CD4-positive, CD25-positive, alpha-beta regulatory T cell (primary cell): ENCODE measurements around the gene DHFR. TPM values are rescaled to one million over a fixed set of nuclear protein-coding genes. Genes with fewer than 3 reads are reported as not detected.

Experiments used
- ATAC-seq, 2 donors: fragments of 150-1000 bp; cut with Tn5 transposase; one replicate each; pipeline ENCODE4 v1.10.0; 2021; ENCODE audit warnings: low read depth in 2 of 2, moderate number of reproducible peaks in 2 of 2, moderate library complexity in 1 of 2
- DNase-seq, 3 donors: peaks; one replicate each; pipeline versions ENCODE4 v3.0.0 to v3.0.0-alpha.2; 2012 to 2022; ENCODE audit warnings: mixed read lengths in 1 of 3
- H3K27ac ChIP-seq: one replicate; pipeline ENCODE4 v1.7.0; 2013; ENCODE audit warnings: mild to moderate bottlenecking, low read length; ENCODE audit not compliant: insufficient read depth, poor library complexity, severe bottlenecking
- H3K27me3 ChIP-seq: one replicate; pipeline ENCODE4 v1.7.0; 2013; ENCODE audit warnings: low read length; ENCODE audit not compliant: control insufficient read depth, insufficient read depth
- H3K36me3 ChIP-seq: one replicate; pipeline ENCODE4 v1.7.0; 2013; ENCODE audit warnings: mild to moderate bottlenecking, low read length, moderate library complexity; ENCODE audit not compliant: control insufficient read depth, insufficient read depth
- H3K4me1 ChIP-seq: 2 replicates; pipeline ENCODE4 v1.7.0; 2013; ENCODE audit warnings: mild to moderate bottlenecking, low read length; ENCODE audit not compliant: insufficient read depth, control insufficient read depth, poor library complexity, severe bottlenecking
- H3K4me3 ChIP-seq: one replicate; pipeline ENCODE4 v1.7.0; 2013; ENCODE audit warnings: low read depth, mild to moderate bottlenecking, low read length, moderate library complexity
- H3K9me3 ChIP-seq, 2 experiments: 1 replicate in 1 of 2; 2 replicates in 1 of 2; pipeline ENCODE4 v1.7.0; 2013; ENCODE audit warnings: low read length in 2 of 2, mild to moderate bottlenecking in 1 of 2, moderate library complexity in 1 of 2; ENCODE audit not compliant: control insufficient read depth in 2 of 2
- H3K27ac Mint-ChIP-seq, 3 donors: one replicate each; pipeline ENCODE4 v1.8.0; 2020 to 2022; ENCODE audit warnings: mild to moderate bottlenecking in 3 of 3, mixed read lengths in 3 of 3, moderate library complexity in 2 of 3
- H3K27me3 Mint-ChIP-seq: one replicate; pipeline ENCODE4 v1.8.0; 2022; ENCODE audit warnings: mild to moderate bottlenecking, mixed read lengths
- H3K36me3 Mint-ChIP-seq: one replicate; pipeline ENCODE4 v1.8.0; 2020; ENCODE audit warnings: mixed read lengths
- H3K4me1 Mint-ChIP-seq, 4 donors: one replicate each; pipeline ENCODE4 v1.8.0; 2020 to 2022; ENCODE audit warnings: mixed read lengths in 4 of 4, mild to moderate bottlenecking in 1 of 4
- H3K4me3 Mint-ChIP-seq, 4 donors: one replicate each; pipeline ENCODE4 v1.8.0; 2020 to 2022; ENCODE audit warnings: mild to moderate bottlenecking in 4 of 4, mixed read lengths in 4 of 4, moderate library complexity in 3 of 4
- H3K9me3 Mint-ChIP-seq, 7 donors: one replicate each; pipeline ENCODE4 v1.8.0; 2020 to 2022; ENCODE audit warnings: mixed read lengths in 7 of 7, mild to moderate bottlenecking in 3 of 7, moderate library complexity in 2 of 7
- polyA plus RNA-seq, 4 donors: library from polyadenylated mRNA; unstranded; fragments of 300-500 nt; fragmentation: Illumina TruSeq; gene quantifications; one replicate each; pipeline ENCODE4 v1.2.3, GENCODE V29; 2021
- total RNA-seq: library from RNA; stranded (reverse); gene quantifications from one replicate; pipeline ENCODE4 v1.2.3, GENCODE V29; 2022

Gene DHFR
- total and polyA plus RNA-seq, 5 donors from 2014 or later, result 2.1 to 7.7 (median 2.4) TPM

- H3K36me3 Mint-ChIP-seq, result peaks cover 15% of the 10 kb centered on the region
- no peak overlapping the region for H3K4me3 Mint-ChIP-seq
- H3K27me3 ChIP-seq, result no peaks in the 10 kb centered on the region
- H3K27me3 Mint-ChIP-seq, result no peaks in the 10 kb centered on the region
- H3K27ac ChIP-seq, result no peak overlapping the region
- H3K36me3 ChIP-seq, result peaks cover 12% of the 10 kb centered on the region
- H3K4me1 ChIP-seq, result no peaks in the 10 kb centered on the region
- no peak overlapping the region for H3K4me3 ChIP-seq
- ATAC-seq (no peak), DNase-seq (no peak)
- no peaks in the 10 kb centered on the region for H3K9me3 ChIP-seq
- H3K27ac Mint-ChIP-seq, result no peak overlapping the region
- peaks cover 0 to 2% (median 0%) of the 10 kb centered on the region in 4 donors for H3K4me1 Mint-ChIP-seq
- H3K9me3 Mint-ChIP-seq, result no peaks in the 10 kb centered on the region
Observed at GRCh38 chr5:80631278-80632259, 23.2 kb downstream of the DHFR start.

DNA sequence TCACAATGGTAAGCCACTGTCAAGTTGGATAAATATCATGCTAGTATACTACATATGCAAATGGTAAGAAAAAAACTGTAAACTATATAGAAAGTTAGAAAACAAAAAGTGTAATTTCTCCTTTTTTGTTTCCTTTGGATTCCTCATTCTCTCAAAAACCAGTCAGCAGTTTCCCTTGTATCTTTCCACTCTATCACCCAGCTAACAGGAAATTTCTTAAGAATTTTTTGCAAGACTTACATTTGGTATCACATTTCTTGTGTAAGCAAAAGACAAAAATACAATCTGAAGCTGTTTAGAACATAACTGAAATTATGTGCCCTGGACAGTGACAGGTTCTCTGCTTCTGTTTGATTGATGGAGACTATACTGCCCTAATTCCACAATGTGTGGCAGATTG, 25.5 kb downstream of the DHFR start:
- H3K9me3 Mint-ChIP-seq, result no peaks in the 10 kb centered on the region

DNA sequence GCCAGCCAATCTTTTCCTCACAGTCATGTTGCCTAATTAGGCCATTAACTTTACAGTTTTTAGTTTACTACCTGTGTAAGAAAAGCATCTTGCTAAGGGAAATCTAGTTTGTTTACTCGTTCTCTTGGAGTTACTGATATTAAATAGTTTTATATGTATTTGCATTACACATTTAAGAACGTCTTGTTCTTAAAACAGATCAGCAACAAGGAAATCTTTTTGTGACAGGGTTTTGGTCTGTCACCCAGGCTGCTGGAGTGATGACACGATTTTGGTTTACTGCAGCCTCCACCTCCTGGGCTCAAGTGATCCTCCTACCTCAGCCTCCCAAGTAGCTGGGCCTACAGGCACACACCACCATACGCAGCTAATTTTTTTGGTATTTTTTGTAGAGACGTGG, 29.6 kb downstream of the DHFR start:
- H3K9me3 Mint-ChIP-seq, result no peaks in the 10 kb centered on the region
- H3K9me3 ChIP-seq, result no peaks in the 10 kb centered on the region
- ATAC-seq (no peak), DNase-seq (no peak)
- H3K27ac Mint-ChIP-seq, result no peak overlapping the region
- H3K27ac ChIP-seq, result no peak overlapping the region
- H3K4me3 Mint-ChIP-seq, result no peak overlapping the region
- H3K4me1 ChIP-seq, result no peaks in the 10 kb centered on the region
- H3K36me3 Mint-ChIP-seq, result peaks cover 40% of the 10 kb centered on the region
- H3K4me1 Mint-ChIP-seq, result no peaks in the 10 kb centered on the region
- peaks cover 6% of the 10 kb centered on the region for H3K36me3 ChIP-seq
- no peaks in the 10 kb centered on the region for H3K27me3 ChIP-seq
- no peaks in the 10 kb centered on the region for H3K27me3 Mint-ChIP-seq
- H3K4me3 ChIP-seq, result no peak overlapping the region

More for the DNA sequence above, 25.5 kb downstream of the DHFR start:
- H3K36me3 ChIP-seq, result peaks cover 12% of the 10 kb centered on the region
- H3K4me1 ChIP-seq, result no peaks in the 10 kb centered on the region
- Mint-ChIP-seq H3K4me1 (peaks cover 0 to 2% (median 0%) of the 10 kb centered on the region in 4 donors), H3K27ac (peak overlapping the region in 1 of 3 donors; percentile 31), H3K36me3 (peaks cover 23% of the 10 kb centered on the region), H3K4me3 (no peak overlapping the region), H3K27me3 (no peaks in the 10 kb centered on the region)
- H3K27ac ChIP-seq, result no peak overlapping the region
- no peaks in the 10 kb centered on the region for H3K27me3 ChIP-seq
- H3K9me3 ChIP-seq, result no peaks in the 10 kb centered on the region
- no peak for DNase-seq
- no peak for ATAC-seq
- no peak overlapping the region for H3K4me3 ChIP-seq

DNA sequence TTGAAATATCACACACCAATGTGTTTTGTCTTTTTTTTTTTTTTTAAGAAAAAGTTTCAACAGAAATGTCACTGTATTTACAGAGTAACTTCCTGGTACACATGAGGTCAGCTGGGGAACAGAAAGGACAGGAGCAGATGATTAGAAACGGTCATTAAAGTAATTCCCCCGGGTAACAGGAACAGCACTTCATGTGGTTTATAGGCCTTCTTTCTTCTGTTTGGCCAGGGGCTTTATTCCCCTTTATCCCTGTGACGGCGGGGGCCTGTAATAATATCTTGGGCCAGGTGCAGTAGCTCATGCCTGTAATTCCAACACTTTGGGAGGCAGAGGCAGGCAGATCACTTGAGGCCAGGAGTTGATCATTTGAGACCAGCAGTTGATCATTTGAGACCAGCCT, 30.8 kb downstream of the DHFR start:
- Histone ChIP-seq H3K36me3 (no peaks in the 10 kb centered on the region), H3K4me3 (no peak overlapping the region), H3K9me3 (no peaks in the 10 kb centered on the region), H3K27ac (no peak overlapping the region), H3K4me1 (no peaks in the 10 kb centered on the region), H3K27me3 (no peaks in the 10 kb centered on the region)
- H3K4me1 Mint-ChIP-seq, result no peaks in the 10 kb centered on the region
- H3K27ac Mint-ChIP-seq, result no peak overlapping the region
- no peaks in the 10 kb centered on the region for H3K27me3 Mint-ChIP-seq
- DNase-seq, result no peak
- ATAC-seq, result no peak
- no peak overlapping the region for H3K4me3 Mint-ChIP-seq
- H3K9me3 Mint-ChIP-seq, result no peaks in the 10 kb centered on the region
- H3K36me3 Mint-ChIP-seq, result peaks cover 39% of the 10 kb centered on the region

- no peaks in the 10 kb centered on the region for H3K4me1 Mint-ChIP-seq
- Histone ChIP-seq H3K27me3 (no peaks in the 10 kb centered on the region), H3K4me3 (no peak overlapping the region), H3K4me1 (no peaks in the 10 kb centered on the region), H3K27ac (no peak overlapping the region), H3K36me3 (no peaks in the 10 kb centered on the region), H3K9me3 (no peaks in the 10 kb centered on the region)
- no peak overlapping the region for H3K4me3 Mint-ChIP-seq
- H3K27ac Mint-ChIP-seq, result no peak overlapping the region
- no peaks in the 10 kb centered on the region for H3K9me3 Mint-ChIP-seq
- H3K27me3 Mint-ChIP-seq, result no peaks in the 10 kb centered on the region
- DNase-seq, result no peak
- peaks cover 39% of the 10 kb centered on the region for H3K36me3 Mint-ChIP-seq
- ATAC-seq, result no peak
Observed at GRCh38 chr5:80622756-80623155, 32.0 kb downstream of the DHFR start.

DNA sequence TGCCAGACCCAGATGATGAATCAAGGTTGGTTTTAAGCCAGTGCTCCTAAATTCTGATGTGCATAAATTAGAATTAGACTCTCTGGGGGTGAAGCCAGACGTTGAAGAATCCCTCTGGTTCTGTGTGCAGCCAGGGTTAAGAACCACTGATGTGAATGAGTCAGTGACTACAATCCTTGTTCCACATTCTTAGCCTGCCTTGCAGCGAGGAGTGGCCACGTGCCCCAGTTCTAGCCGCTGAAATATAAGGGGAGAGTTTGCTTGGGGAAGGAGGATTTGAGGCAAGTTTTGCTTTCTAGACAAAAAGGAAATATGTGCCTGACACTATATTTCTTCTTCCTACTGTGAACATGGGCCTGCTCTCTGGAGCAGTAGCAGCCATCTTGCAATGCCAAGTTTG, 34.6 kb downstream of the DHFR start:
- Histone ChIP-seq H3K36me3 (no peaks in the 10 kb centered on the region), H3K4me3 (no peak overlapping the region), H3K27me3 (no peaks in the 10 kb centered on the region), H3K9me3 (no peaks in the 10 kb centered on the region), H3K4me1 (no peaks in the 10 kb centered on the region), H3K27ac (no peak overlapping the region)
- DNase-seq (no peak), ATAC-seq (no peak)
- no peaks in the 10 kb centered on the region for H3K4me1 Mint-ChIP-seq
- peaks cover 37% of the 10 kb centered on the region for H3K36me3 Mint-ChIP-seq
- no peak overlapping the region for H3K4me3 Mint-ChIP-seq
- H3K9me3 Mint-ChIP-seq, result no peaks in the 10 kb centered on the region
- no peaks in the 10 kb centered on the region for H3K27me3 Mint-ChIP-seq
- H3K27ac Mint-ChIP-seq, result no peak overlapping the region

DNA sequence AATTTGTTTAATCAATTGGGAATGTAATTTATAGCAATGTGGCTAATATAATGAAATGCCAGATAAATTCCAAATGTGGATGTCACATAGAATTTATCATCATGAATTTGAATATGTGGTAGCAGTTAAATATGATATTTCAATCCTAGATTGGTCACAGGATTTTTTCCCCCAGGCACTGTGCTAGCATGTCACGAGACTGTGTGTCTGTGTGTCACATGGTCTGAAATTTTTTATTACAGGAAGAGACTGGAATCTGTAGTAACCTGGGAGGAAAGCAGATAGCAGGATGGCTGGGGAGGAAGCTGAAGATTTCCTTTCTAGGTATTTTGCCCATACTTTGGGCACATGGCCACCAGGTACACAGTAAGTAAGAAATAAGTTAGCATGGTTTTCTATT, 35.7 kb downstream of the DHFR start:
- Histone ChIP-seq H3K4me1 (no peaks in the 10 kb centered on the region), H3K9me3 (no peaks in the 10 kb centered on the region), H3K4me3 (no peak overlapping the region), H3K27me3 (no peaks in the 10 kb centered on the region), H3K36me3 (no peaks in the 10 kb centered on the region), H3K27ac (no peak overlapping the region)
- peaks cover 37% of the 10 kb centered on the region for H3K36me3 Mint-ChIP-seq
- H3K27ac Mint-ChIP-seq, result no peak overlapping the region
- no peaks in the 10 kb centered on the region for H3K27me3 Mint-ChIP-seq
- no peaks in the 10 kb centered on the region for H3K4me1 Mint-ChIP-seq
- peaks cover 0 to 1% (median 0%) of the 10 kb centered on the region in 7 donors for H3K9me3 Mint-ChIP-seq
- DNase-seq, result no peak
- no peak overlapping the region for H3K4me3 Mint-ChIP-seq
- ATAC-seq, result no peak

DNA sequence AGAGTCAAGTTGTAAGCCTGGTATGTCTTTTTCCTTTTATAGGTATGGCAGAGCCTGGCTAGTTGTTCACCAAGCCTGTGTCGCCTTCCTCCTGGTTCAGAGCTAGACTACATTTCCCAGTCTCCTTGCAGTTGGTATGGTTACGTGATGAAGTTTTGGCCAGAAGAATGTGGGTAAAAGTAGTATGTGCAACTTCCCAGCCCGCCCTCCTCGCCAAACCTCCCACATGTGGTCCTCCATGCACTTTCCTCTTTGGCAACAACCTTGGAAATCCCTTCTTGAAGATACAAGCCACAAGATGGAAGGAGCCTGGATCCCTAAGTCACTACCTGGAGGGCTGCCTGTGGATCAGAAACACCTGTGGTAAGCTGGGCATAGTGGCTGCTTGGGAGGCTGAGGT, 36.3 kb downstream of the DHFR start:
- no peaks in the 10 kb centered on the region for H3K27me3 ChIP-seq
- Mint-ChIP-seq H3K9me3 (peaks cover 0 to 1% (median 0%) of the 10 kb centered on the region in 7 donors), H3K36me3 (peaks cover 37% of the 10 kb centered on the region), H3K27ac (no peak overlapping the region), H3K4me3 (no peak overlapping the region), H3K27me3 (no peaks in the 10 kb centered on the region), H3K4me1 (no peaks in the 10 kb centered on the region)
- no peak for DNase-seq
- no peak for ATAC-seq
- no peak overlapping the region for H3K4me3 ChIP-seq
- H3K9me3 ChIP-seq, result no peaks in the 10 kb centered on the region
- no peak overlapping the region for H3K27ac ChIP-seq
- H3K36me3 ChIP-seq, result no peaks in the 10 kb centered on the region
- no peaks in the 10 kb centered on the region for H3K4me1 ChIP-seq
